ENCODE measurements around the gene GLRA1.

GLRA1 gene

GRCh38 chr5:151815051-151815450, 109.6 kb downstream of the GLRA1 start:
- no peaks in the 10 kb centered on the region for H3K9me3 ChIP-seq (ENCODE audit: control insufficient read depth in 1 of 2, low read length in 2 of 2)
- no peak overlapping the region for H3K4me3 ChIP-seq (ENCODE audit: low read depth in 1 of 2, low read length in 2 of 2)
- H3K36me3 ChIP-seq (ENCODE audit: control insufficient read depth in 1 of 2, insufficient read depth in 2 of 2, low read length in 2 of 2) = peaks cover 11 to 17% of the 10 kb centered on the region in 2 donors
- no peaks in the 10 kb centered on the region for H3K4me1 ChIP-seq (ENCODE audit: control insufficient read depth in 1 of 2, insufficient read depth in 2 of 2, low read length in 2 of 2)
- H3K27ac ChIP-seq (ENCODE audit: low read length) = no peak overlapping the region
- H3K27me3 ChIP-seq (ENCODE audit: low read depth, low read length) = no peaks in the 10 kb centered on the region

DNA sequence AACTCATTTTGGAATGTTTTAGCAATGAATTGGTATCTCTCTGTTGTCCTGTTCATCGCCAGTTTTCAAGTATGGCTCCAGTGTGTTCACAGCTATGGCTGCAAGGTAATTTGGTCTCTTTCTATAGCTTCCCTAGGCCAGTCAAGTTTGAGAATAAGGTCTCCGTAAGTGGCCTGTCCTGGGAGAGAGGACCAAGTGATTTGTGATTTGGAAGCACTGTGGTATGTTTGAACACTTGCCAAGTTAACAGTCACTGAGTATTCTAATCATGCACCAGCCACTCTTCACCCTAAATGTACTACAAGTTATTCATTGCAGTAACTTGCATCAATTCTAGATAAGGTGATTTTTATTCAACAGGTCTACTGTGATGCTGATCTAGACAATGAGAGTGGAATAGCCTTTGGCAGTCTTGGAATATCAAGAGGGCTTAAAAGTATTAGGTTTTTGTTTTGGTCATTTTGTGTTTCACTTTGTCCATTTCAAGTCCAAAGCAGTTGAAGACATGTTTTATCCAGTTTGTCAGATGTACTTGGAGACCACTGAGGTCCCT, 111.8 kb downstream of the GLRA1 start:
- Histone ChIP-seq H3K4me3 (ENCODE audit: low read depth in 1 of 2, low read length in 2 of 2) (no peak overlapping the region), H3K9me3 (ENCODE audit: control insufficient read depth in 1 of 2, low read length in 2 of 2) (no peaks in the 10 kb centered on the region), H3K27me3 (ENCODE audit: low read depth, low read length) (no peaks in the 10 kb centered on the region), H3K36me3 (ENCODE audit: control insufficient read depth in 1 of 2, insufficient read depth in 2 of 2, low read length in 2 of 2) (peaks cover 17 to 22% of the 10 kb centered on the region in 2 donors), H3K27ac (ENCODE audit: low read length) (no peak overlapping the region), H3K4me1 (ENCODE audit: control insufficient read depth in 1 of 2, insufficient read depth in 2 of 2, low read length in 2 of 2) (peaks cover 0 to 9% of the 10 kb centered on the region in 2 donors)

- Histone ChIP-seq H3K4me3 (ENCODE audit: low read depth in 1 of 2, low read length in 2 of 2) (no peak overlapping the region), H3K27me3 (ENCODE audit: low read depth, low read length) (no peaks in the 10 kb centered on the region), H3K36me3 (ENCODE audit: control insufficient read depth in 1 of 2, insufficient read depth in 2 of 2, low read length in 2 of 2) (peaks cover 17 to 22% of the 10 kb centered on the region in 2 donors), H3K27ac (ENCODE audit: low read length) (no peak overlapping the region), H3K9me3 (ENCODE audit: control insufficient read depth in 1 of 2, low read length in 2 of 2) (no peaks in the 10 kb centered on the region), H3K4me1 (ENCODE audit: control insufficient read depth in 1 of 2, insufficient read depth in 2 of 2, low read length in 2 of 2) (peaks cover 0 to 12% of the 10 kb centered on the region in 2 donors)
Measured at GRCh38 chr5:151811593-151812321, 112.9 kb downstream of the GLRA1 start.

GRCh38 chr5:151810897-151811296, 113.8 kb downstream of the GLRA1 start:
- peaks cover 0 to 12% of the 10 kb centered on the region in 2 donors for H3K4me1 ChIP-seq (ENCODE audit: control insufficient read depth in 1 of 2, insufficient read depth in 2 of 2, low read length in 2 of 2)
- H3K9me3 ChIP-seq (ENCODE audit: control insufficient read depth in 1 of 2, low read length in 2 of 2) = no peaks in the 10 kb centered on the region
- peaks cover 20 to 22% of the 10 kb centered on the region in 2 donors for H3K36me3 ChIP-seq (ENCODE audit: control insufficient read depth in 1 of 2, insufficient read depth in 2 of 2, low read length in 2 of 2)
- no peaks in the 10 kb centered on the region for H3K27me3 ChIP-seq (ENCODE audit: low read depth, low read length)
- H3K4me3 ChIP-seq (ENCODE audit: low read depth in 1 of 2, low read length in 2 of 2) = no peak overlapping the region
- H3K27ac ChIP-seq (ENCODE audit: low read length) = no peak overlapping the region

GRCh38 chr5:151810449-151810848, 114.2 kb downstream of the GLRA1 start:
- no peaks in the 10 kb centered on the region for H3K27me3 ChIP-seq (ENCODE audit: low read depth, low read length)
- H3K27ac ChIP-seq (ENCODE audit: low read length) = no peak overlapping the region
- H3K9me3 ChIP-seq (ENCODE audit: control insufficient read depth in 1 of 2, low read length in 2 of 2) = no peaks in the 10 kb centered on the region
- peaks cover 21 to 24% of the 10 kb centered on the region in 2 donors for H3K36me3 ChIP-seq (ENCODE audit: control insufficient read depth in 1 of 2, insufficient read depth in 2 of 2, low read length in 2 of 2)
- H3K4me1 ChIP-seq (ENCODE audit: control insufficient read depth in 1 of 2, insufficient read depth in 2 of 2, low read length in 2 of 2) = peaks cover 0 to 12% of the 10 kb centered on the region in 2 donors
- no peak overlapping the region for H3K4me3 ChIP-seq (ENCODE audit: low read depth in 1 of 2, low read length in 2 of 2)

GRCh38 chr5:151808451-151809169, 116.0 kb downstream of the GLRA1 start:
- peaks cover 0 to 12% of the 10 kb centered on the region in 2 donors for H3K4me1 ChIP-seq (ENCODE audit: control insufficient read depth in 1 of 2, insufficient read depth in 2 of 2, low read length in 2 of 2)

DNA sequence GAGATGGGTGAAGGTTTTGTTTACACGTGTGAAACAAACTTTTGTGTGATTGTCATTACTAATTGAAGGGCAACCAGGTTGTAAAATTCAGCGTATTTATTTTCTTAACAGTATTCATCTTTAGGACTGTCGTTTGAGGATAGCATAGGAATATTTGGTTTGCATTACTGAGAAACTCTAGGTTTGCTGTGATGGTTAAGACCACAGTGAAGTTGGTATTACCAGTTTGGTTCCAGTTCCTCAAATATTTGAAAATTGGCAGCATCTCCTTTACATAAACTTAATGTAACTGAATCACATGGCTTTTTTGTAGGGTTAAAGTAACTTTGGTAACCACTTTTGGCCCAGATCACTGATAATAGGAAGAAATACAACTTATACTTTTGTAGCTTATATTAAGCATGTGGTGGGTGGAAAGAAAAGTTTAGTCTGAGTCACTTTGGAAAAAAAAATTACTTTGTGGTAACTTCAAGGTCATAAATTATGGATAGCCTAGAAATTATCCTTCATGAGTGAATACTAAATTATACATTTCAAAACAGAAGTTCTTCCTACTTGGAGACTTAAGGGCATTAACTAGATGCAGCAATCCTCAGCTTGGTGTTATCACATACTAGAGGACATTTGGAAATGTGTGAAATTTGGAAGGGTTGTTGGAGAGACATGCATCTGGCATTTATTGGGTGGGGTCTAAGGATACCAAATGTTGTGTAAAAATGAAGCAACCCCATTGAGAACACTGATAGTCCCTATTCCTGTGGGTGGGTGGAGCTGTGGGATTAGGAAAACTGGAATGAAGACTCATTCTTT, 119.0 kb downstream of the GLRA1 start:
- H3K27ac ChIP-seq (ENCODE audit: low read length) = no peak overlapping the region
- no peaks in the 10 kb centered on the region for H3K27me3 ChIP-seq (ENCODE audit: low read depth, low read length)
- H3K4me1 ChIP-seq (ENCODE audit: control insufficient read depth in 1 of 2, insufficient read depth in 2 of 2, low read length in 2 of 2) = peaks cover 0 to 12% of the 10 kb centered on the region in 2 donors
- H3K4me3 ChIP-seq (ENCODE audit: low read depth in 1 of 2, low read length in 2 of 2) = no peak overlapping the region
- H3K9me3 ChIP-seq (ENCODE audit: control insufficient read depth in 1 of 2, low read length in 2 of 2) = no peaks in the 10 kb centered on the region
- H3K36me3 ChIP-seq (ENCODE audit: control insufficient read depth in 1 of 2, insufficient read depth in 2 of 2, low read length in 2 of 2) = peaks cover 41 to 48% of the 10 kb centered on the region in 2 donors

More at GRCh38 chr5:151808451-151809169, 116.0 kb downstream of the GLRA1 start:
- no peaks in the 10 kb centered on the region for H3K9me3 ChIP-seq (ENCODE audit: control insufficient read depth in 1 of 2, low read length in 2 of 2)
- no peaks in the 10 kb centered on the region for H3K27me3 ChIP-seq (ENCODE audit: low read depth, low read length)
- H3K4me3 ChIP-seq (ENCODE audit: low read depth in 1 of 2, low read length in 2 of 2) = no peak overlapping the region
- H3K27ac ChIP-seq (ENCODE audit: low read length) = no peak overlapping the region
- peaks cover 28 to 34% of the 10 kb centered on the region in 2 donors for H3K36me3 ChIP-seq (ENCODE audit: control insufficient read depth in 1 of 2, insufficient read depth in 2 of 2, low read length in 2 of 2)

- H3K36me3 ChIP-seq (ENCODE audit: control insufficient read depth in 1 of 2, insufficient read depth in 2 of 2, low read length in 2 of 2) = peaks cover 57 to 74% of the 10 kb centered on the region in 2 donors
- peaks cover 0 to 2% of the 10 kb centered on the region in 2 donors for H3K4me1 ChIP-seq (ENCODE audit: control insufficient read depth in 1 of 2, insufficient read depth in 2 of 2, low read length in 2 of 2)
- H3K4me3 ChIP-seq (ENCODE audit: low read depth in 1 of 2, low read length in 2 of 2) = no peak overlapping the region
- no peaks in the 10 kb centered on the region for H3K27me3 ChIP-seq (ENCODE audit: low read depth, low read length)
- no peak overlapping the region for H3K27ac ChIP-seq (ENCODE audit: low read length)
- no peaks in the 10 kb centered on the region for H3K9me3 ChIP-seq (ENCODE audit: control insufficient read depth in 1 of 2, low read length in 2 of 2)
Measured at GRCh38 chr5:151800532-151800931, 124.1 kb downstream of the GLRA1 start.

DNA sequence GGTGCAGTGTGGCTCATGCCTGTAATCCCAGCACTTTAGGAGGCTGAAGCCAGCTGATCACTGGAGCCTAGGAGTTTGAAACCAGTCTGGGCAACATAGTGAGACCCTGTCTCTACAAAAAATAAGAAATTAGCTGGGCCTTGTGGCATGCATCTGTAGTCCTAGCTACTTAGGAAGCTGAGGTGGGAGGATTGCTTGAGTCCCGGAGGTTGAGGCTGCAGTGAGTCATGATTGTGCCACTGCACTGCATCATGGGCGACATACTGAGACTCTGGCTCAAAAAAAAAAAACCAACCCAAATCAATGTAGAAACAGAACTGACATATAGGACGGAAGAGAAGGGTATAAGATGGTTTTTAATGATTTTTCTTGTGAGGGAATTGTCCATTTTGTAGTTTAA, 125.2 kb downstream of the GLRA1 start:
- no peak overlapping the region for H3K4me3 ChIP-seq (ENCODE audit: low read depth in 1 of 2, low read length in 2 of 2)
- no peaks in the 10 kb centered on the region for H3K27me3 ChIP-seq (ENCODE audit: low read depth, low read length)
- peaks cover 0 to 2% of the 10 kb centered on the region in 2 donors for H3K4me1 ChIP-seq (ENCODE audit: control insufficient read depth in 1 of 2, insufficient read depth in 2 of 2, low read length in 2 of 2)
- no peaks in the 10 kb centered on the region for H3K9me3 ChIP-seq (ENCODE audit: control insufficient read depth in 1 of 2, low read length in 2 of 2)
- H3K36me3 ChIP-seq (ENCODE audit: control insufficient read depth in 1 of 2, insufficient read depth in 2 of 2, low read length in 2 of 2) = peaks cover 64 to 76% of the 10 kb centered on the region in 2 donors
- no peak overlapping the region for H3K27ac ChIP-seq (ENCODE audit: low read length)

GRCh38 chr5:151798674-151799073, 126.0 kb downstream of the GLRA1 start:
- Histone ChIP-seq H3K9me3 (ENCODE audit: control insufficient read depth in 1 of 2, low read length in 2 of 2) (no peaks in the 10 kb centered on the region), H3K4me3 (ENCODE audit: low read depth in 1 of 2, low read length in 2 of 2) (no peak overlapping the region), H3K27me3 (ENCODE audit: low read depth, low read length) (no peaks in the 10 kb centered on the region), H3K36me3 (ENCODE audit: control insufficient read depth in 1 of 2, insufficient read depth in 2 of 2, low read length in 2 of 2) (peaks cover 63 to 78% of the 10 kb centered on the region in 2 donors), H3K4me1 (ENCODE audit: control insufficient read depth in 1 of 2, insufficient read depth in 2 of 2, low read length in 2 of 2) (peaks cover 0 to 2% of the 10 kb centered on the region in 2 donors), H3K27ac (ENCODE audit: low read length) (no peak overlapping the region)

DNA sequence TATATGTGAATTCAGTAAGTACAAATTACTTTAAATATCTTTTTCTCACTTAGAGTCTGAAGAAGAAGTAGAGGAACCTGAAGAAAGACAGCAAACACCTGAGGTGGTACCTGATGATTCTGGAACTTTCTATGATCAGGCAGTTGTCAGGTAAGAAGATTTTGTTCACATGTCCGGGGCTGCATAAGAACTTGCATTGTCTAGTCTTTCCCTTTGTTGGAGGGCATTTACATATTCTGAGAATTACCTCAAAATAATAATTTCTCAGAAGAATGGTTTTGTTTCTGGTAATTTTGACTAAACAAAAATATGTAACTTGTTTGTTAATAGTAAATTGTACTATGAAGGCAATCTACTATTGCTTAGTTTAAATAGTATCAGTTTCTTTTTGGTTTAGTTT, 129.2 kb downstream of the GLRA1 start:
- Histone ChIP-seq H3K27ac (ENCODE audit: low read length) (no peak overlapping the region), H3K27me3 (ENCODE audit: low read depth, low read length) (no peaks in the 10 kb centered on the region), H3K4me1 (ENCODE audit: control insufficient read depth in 1 of 2, insufficient read depth in 2 of 2, low read length in 2 of 2) (peaks cover 0 to 2% of the 10 kb centered on the region in 2 donors), H3K9me3 (ENCODE audit: control insufficient read depth in 1 of 2, low read length in 2 of 2) (no peaks in the 10 kb centered on the region), H3K36me3 (ENCODE audit: control insufficient read depth in 1 of 2, insufficient read depth in 2 of 2, low read length in 2 of 2) (peaks cover 60 to 80% of the 10 kb centered on the region in 2 donors), H3K4me3 (ENCODE audit: low read depth in 1 of 2, low read length in 2 of 2) (no peak overlapping the region)
